Testis (tissue), 2 donors: ENCODE measurements around the gene SLC22A12.

Experiments used
- POLR2A ChIP-seq: fragments of 450-650 bp; IDR thresholded peaks from one replicate; pipeline ENCODE4 v1.6.1; 2017; ENCODE audit warnings: antibody characterized with exemption, mild to moderate bottlenecking, moderate library complexity
- TF ChIP-seq, protein P1 (sequence below), 3 experiments: fragments of 450-650 bp in 2 of 3; fragments of 200-600 bp in 1 of 3; sonication (generic) in 1 of 3; IDR thresholded peaks; one replicate each; pipeline ENCODE4 v1.5.1; 2016 to 2019; ENCODE audit warnings: antibody characterized with exemption in 3 of 3, mild to moderate bottlenecking in 2 of 3, moderate library complexity in 1 of 3

DNA sequence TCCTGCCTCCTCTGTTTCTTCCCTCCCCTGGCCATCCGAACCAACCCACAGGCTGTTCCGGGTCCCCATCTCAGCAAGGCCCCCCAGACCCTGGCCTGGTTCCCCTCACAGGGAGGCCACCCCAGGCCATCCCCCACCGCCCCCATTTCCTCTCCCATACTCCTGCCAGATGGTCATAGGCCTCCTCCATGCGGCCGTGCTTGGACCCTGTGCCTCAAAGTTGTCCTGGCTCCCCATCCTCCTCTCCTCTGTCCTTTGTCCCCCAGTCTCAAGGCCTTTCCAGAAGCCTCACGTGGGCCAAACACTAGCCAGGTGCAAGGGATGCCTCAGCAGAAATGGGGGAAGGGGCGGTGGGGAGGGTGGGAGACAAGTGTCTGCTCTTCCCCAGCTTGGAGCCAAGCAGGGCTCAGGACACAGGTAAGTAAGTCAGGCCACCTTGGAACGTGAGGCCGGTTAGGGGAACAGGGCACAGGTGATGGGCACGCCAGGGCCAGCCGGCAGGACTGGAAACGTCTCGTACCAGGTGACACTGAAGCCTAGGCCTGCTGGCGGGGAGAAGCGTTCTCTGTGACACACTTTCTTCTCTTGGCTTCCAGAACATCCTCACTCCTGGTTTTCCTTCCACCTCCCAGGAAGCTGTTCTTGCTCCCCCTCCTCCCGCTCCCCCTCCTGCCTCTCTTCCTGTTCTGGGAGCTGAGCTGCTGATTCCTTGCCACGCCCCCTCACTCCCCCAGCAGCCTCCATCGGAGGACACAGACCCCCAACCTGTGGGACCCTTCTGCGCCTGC lies 31.5 kb upstream of the SLC22A12 start:
- TF ChIP-seq, protein P1, sequence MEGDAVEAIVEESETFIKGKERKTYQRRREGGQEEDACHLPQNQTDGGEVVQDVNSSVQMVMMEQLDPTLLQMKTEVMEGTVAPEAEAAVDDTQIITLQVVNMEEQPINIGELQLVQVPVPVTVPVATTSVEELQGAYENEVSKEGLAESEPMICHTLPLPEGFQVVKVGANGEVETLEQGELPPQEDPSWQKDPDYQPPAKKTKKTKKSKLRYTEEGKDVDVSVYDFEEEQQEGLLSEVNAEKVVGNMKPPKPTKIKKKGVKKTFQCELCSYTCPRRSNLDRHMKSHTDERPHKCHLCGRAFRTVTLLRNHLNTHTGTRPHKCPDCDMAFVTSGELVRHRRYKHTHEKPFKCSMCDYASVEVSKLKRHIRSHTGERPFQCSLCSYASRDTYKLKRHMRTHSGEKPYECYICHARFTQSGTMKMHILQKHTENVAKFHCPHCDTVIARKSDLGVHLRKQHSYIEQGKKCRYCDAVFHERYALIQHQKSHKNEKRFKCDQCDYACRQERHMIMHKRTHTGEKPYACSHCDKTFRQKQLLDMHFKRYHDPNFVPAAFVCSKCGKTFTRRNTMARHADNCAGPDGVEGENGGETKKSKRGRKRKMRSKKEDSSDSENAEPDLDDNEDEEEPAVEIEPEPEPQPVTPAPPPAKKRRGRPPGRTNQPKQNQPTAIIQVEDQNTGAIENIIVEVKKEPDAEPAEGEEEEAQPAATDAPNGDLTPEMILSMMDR (IDR thresholded peaks at IDR 0.05), result no peak
- TF ChIP-seq POLR2A, result no peak
